SH-SY5Y (cell line): ENCODE results near the gene FAM89A.

Experiments used
- GATA2 ChIP-seq: IDR thresholded peaks from 2 replicates; pipeline ENCODE4 v1.6.1; 2011; ENCODE audit warnings: mild to moderate bottlenecking, low read depth, low read length
- GATA3 ChIP-seq: IDR thresholded peaks from 2 replicates; pipeline ENCODE4 v1.6.1; 2011; ENCODE audit warnings: low read depth, mild to moderate bottlenecking, low read length, moderate library complexity

Gene FAM89A

DNA sequence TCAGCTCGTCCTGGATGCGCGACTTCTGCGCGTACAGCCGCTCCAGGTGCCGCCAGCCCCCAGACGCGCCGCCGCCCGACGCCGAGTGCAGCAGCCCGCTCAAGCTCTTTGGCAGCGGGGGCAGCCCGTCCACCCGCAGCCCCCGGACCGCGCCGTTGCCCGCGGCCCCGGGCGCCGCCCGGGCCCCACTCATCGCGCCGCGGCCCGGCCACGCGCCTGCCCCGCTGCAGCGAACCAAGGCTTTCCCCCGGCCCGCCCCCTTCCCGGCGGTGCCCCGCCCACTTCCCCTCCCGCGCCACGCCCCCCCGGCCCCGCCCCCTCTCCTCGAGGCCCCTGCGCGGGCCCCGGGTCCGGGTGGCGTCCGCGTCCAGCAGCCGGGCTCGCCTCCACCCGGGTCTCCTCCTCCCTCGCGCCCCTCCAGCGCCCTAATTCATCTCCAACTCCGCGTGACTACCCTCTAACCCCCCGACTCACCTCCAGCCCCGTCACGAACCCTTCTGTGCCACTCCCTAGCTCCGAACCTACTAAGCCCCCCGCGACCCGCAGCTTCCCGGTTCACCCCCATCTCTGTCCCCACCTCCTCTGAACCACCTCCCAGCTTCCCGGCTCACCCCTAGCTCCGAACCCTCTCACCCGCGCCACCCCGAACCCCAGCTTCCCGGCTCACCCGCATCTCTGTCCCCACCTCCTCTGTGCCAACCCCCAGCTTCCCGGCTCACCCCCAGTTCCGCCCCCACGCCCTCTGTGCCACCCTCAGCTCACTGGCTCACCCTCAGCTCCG is at the start of gene FAM89A:
FAM89A (minus strand) TSS at position 236 of the 781 bp plus-strand sequence; CDS start at position 193, 43 bp downstream.
- no peak for TF ChIP-seq GATA2
- TF ChIP-seq GATA3: no peak

DNA sequence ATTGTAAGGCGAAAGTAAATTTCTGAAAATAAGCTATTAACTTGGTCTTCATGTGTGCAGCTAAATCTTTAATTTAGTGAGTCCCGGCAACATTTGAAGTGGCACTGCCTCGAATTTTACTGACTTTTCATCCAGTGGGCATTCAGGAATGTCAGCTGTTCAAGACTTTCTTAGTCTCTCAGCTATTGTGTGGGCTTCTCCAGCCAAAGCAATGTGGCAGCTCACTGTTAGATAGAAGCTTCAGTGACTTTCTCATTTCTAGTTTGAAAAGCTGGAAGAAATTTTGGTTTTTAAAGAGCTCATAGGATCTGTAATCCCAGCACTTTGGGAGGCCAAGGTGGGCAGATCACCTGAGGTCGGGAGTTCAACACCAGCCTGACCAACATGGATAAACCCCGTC is 44.3 kb upstream of the FAM89A start:
- TF ChIP-seq GATA2: no peak
- TF ChIP-seq GATA3: no peak

DNA sequence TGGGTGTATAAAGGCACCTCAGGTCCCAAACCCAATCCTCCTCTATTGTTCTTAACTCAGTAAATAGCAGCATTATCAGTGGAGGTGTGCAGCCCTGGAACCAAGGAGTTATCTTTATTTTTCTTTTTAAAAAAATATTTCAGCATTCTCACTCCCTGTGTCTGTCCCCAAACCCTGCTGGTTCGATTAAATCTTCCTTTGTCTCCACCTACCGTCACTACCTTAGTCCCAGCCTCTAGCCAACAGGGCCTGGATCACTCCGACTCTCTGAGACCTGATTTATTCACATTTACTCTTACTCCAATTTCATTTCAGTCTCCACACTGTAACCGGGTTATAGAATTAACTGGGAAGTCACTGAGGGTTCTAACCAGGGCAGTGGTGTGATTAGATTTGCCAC is 39.1 kb upstream of the FAM89A start:
- no peak for TF ChIP-seq GATA2
- TF ChIP-seq GATA3: no peak

DNA sequence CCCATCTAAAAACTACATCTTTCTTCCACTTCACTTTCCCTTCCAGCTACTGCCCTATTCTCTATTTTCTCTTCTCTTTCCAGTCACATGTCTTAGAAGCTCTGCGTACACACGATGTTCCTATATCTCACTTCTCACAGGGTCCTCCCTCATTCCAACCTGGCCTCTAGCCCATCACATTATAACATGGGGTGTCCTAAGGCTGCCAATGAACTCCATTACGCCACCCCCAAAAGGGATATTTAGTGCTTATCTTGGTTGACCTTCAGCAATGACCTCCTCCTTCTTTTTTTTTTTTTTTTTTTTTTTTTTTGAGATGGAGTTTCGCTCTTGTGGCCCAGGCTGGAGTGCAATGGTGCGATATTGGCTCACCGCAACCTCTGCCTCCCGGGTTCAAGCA is 38.2 kb upstream of the FAM89A start:
- TF ChIP-seq GATA3 (no peak), GATA2 (no peak)

DNA sequence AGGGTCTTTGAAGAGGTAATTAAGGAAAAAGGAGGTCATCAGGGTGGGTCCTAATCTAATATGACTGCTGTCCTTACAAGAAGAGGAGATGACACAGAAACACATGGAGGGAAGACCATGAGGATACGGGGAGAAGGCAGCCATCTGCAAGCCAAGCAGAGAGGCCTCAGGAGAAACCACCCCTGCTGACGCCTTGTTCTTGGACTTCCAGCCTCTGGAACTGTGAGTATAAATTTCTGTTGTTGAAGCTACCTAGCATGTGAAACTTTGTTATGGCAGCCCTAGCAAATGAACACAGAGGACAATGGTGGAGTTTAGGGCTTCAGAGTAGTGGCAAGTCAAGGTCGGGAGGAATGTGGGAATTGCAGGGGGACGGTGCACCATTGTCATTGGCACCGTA is 36.7 kb upstream of the FAM89A start:
- no peak for TF ChIP-seq GATA3

DNA sequence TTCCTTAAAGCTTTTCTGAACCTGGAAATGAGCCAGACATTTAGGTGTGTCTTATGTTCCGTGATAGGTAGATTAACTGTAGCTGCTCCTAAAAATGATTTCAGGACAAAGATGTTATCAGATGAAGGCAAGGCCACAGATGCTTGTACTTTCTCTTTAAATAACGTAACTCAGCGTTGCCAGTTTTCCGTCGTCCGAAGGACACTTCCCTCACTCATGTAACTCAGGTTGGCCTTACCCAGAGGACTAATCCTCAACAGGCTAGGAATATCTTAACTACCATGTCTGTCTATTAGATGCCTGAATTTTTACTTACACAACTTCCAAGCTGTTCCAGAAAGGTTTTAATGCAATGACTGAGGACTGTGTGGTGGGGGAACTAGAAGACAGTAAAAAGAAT is 35.4 kb upstream of the FAM89A start:
- TF ChIP-seq GATA2 (no peak), GATA3 (no peak)

DNA sequence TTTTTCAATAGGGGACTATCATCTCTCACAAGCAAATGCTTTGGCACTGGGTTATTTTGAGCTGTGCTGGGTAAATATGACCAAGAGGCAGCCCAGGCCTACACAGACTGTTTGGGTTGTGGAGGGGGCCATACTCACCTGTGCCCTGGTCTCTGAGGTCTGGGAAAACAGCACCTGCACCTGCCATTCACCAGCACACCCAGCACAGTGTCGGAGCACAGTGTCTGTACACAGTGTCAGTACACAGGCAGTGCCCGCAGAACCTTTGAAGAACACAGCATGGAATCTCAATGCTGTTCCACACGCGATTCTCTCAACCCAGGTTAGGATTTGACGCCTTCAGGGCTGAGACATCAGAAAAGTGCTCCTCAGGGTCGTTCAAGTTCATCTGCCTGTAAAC is 35.0 kb upstream of the FAM89A start:
- TF ChIP-seq GATA3: no peak
- no peak for TF ChIP-seq GATA2

DNA sequence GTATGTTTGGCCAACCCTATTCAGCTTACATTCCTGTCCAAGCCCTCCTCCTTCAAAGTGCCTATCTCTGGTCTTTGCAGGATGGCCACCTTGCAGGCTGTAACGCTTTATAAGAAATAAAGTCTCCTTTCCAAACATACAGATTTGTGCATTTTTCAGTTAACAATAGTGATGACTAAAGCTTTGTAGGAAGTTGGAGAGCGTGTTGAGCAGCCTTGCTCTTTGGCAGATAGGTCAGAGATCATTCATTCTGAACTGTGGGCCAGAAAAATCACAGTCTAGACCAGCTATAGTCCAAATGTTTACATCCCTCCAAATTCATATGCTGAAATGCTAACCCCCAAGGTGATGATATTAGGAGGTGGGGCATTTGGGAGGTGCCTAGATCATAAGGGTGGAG is 34.0 kb upstream of the FAM89A start:
- TF ChIP-seq GATA3 (no peak), GATA2 (no peak)

DNA sequence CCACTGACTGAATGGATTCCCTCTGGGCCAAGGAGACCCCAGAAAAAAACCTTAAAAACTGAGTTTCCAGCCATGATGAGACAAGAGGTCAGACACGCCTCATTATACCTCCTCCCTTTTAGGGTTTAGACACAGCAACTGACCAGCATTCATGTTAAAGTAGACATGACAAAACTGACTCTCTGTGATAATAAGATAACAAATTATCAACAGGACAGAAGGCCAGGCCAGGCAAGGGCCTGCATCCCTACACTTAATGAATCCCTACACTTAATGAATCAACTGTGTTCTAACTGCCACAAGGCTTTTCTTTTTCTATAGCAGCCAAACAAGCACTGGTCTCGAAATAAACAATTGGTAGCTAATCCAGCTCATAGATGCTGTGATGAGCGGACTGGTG is 33.3 kb upstream of the FAM89A start:
- TF ChIP-seq GATA2 (no peak), GATA3 (no peak)

DNA sequence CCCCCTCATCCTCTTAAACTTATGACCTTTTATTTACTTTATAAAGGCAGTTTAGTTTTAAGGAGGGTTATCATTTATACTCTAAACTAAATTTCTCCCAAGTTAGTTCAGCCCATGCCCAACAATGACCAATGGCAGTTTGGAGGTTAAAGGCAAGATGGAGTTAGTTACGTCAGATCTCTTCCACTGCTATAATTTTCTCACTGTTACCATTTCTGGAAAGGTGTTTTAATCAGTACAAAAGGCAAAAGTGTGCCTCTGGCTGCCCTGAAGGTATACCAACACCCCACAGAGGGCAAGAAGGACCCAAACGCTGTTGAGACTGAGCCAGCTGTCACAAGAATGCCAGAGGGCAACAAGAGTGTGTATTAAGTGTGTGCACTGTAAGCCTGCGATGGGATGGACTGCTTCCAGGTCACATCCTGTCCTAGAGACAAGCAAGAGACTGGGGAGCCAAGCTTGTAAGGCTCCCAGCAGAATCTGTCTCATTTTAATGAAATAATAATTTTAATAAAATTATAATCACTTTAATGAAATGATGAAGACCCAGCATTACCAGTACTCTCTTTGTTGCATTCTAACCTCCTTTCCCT is 32.5 kb upstream of the FAM89A start:
- no peak for TF ChIP-seq GATA2
- no peak for TF ChIP-seq GATA3

DNA sequence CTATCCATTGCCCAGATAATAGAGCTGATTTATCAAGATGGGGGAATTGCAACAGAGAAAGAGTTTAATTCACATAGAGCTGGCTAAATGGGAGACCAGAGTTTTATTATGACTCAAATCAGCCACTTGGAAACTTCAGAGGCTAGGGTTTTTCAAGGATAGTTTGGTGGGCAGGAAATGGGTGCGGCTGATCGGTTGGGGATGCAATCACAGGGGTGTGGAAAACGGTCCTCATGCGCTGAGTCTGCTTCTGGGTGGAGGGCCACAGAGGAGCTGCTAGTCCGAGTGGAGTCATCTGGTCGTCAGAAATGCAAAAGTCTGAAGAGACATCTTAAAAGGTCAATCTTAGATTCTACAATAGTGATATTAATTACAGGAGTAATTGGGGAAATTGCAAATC is 32.0 kb upstream of the FAM89A start:
- no peak for TF ChIP-seq GATA3
- no peak for TF ChIP-seq GATA2

DNA sequence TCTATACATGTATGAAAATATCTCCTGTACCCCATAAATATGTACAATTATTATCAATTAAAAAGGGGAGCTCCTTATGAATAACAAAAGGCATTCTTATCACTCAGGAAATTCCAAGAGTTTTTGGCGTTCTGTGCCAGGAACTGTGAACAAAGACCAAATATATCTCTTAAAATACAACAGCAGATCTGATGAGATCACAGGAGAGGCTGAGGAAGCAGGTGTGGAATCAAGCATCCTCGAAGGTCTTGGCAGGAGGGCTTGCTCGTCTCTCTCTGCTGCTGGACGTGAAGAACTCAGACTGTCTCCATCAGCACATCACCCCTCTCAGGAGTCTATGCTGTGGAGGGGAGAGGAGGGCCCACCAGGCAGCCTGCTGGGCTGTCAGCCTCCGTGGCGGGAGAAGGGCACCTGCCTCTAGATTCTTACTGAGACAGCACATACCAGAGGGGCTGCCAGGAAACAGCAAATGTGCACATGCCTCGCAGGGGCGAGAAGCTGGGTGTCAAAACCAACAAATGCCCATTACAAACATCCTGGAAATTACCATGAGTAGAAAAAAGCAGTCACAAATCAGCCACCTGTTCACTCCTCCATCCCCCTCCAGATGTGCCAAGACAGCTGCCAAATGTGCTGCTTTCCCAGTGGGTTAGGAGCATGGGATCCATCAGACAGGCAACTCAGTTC is 30.8 kb upstream of the FAM89A start:
- TF ChIP-seq GATA3: no peak

DNA sequence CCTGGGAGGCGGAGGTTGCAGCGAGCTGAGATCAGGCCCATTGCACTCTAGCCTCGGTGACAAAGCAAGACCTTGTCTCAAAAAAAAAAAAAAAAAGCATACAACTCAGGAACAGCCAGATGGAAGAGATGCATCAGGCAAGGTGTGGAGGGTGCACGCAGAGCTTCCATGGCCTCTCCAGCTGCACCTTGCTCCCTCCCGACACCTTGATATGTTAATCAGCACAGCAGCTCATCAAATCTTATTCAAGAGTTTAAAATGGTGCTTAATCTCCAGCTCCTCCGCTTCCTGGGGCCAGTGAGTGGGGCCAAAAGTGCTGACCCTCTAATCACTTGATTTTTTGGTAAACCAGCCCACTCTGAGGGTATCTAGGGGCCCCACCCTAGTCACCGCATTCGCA is 29.3 kb upstream of the FAM89A start:
- TF ChIP-seq GATA3 (no peak), GATA2 (no peak)

DNA sequence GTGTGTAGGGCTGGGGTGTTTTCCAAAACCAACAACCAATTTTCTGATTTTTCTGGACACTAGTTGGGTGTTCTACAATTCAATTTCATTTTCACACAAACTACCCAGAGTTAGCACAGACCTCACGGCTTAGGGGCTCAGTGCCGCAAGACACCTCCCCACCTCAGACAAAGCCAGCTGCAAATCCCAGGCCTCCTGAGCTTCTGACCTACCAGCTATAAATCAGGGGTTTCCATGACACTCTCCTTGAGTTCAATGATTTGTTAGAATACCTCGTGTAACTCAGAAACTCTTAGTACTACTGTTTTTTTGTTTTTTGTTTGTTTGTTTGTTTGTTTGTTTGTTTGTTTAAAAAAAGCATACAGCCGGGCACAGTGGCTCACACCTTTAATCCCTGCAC is 28.7 kb upstream of the FAM89A start:
- no peak for TF ChIP-seq GATA3
- no peak for TF ChIP-seq GATA2
